Activated naive CD4-positive, alpha-beta T cell treated with anti-CD3 and anti-CD28 coated beads, Interleukin-2, amount 50 U/mL, for 24 hours (primary cell): ENCODE measurements around the gene PRKCE.
A peak's percentile ranks its signal among the peaks of the same experiment; 100 is the strongest.

ENCODE experiments used
- H3K27ac Mint-ChIP-seq: one replicate; pipeline ENCODE4 v1.8.0; 2021; ENCODE audit warnings: mild to moderate bottlenecking, mixed read lengths
- H3K27me3 Mint-ChIP-seq: one replicate; pipeline ENCODE4 v1.8.0; 2021; ENCODE audit warnings: mixed read lengths
- H3K36me3 Mint-ChIP-seq: one replicate; pipeline ENCODE4 v1.8.0; 2021; ENCODE audit warnings: mixed read lengths
- H3K4me1 Mint-ChIP-seq: one replicate; pipeline ENCODE4 v1.8.0; 2021; ENCODE audit warnings: mixed read lengths
- H3K4me3 Mint-ChIP-seq: one replicate; pipeline ENCODE4 v1.8.0; 2021; ENCODE audit warnings: mild to moderate bottlenecking, mixed read lengths
- H3K9me3 Mint-ChIP-seq: one replicate; pipeline ENCODE4 v1.8.0; 2021; ENCODE audit warnings: mixed read lengths

The PRKCE gene

DNA sequence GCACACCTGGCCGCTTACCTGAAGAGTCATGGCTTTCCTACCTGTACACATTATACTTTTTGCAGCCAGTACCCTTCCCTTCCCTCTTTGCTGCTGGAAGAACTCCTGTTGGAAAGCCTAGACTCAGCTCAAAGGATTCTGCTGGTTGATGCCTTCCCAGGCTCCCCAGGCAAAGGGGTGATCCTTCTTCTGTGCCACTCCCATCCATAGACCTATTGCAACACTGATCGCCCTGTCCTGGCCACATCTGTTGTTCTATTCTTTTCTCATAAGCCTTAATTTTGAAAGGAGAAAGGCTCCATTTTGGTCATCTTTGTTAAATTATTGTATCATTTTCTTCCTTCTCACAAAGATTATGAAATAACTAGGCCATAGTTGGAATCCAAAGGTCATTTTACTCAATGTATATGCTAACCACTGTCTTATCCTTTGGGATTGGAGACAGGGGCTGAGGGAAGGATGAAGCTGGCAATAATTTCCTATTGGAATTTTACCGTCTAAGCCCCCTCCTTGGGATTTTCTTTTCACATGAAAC is 3.4 kb upstream of the PRKCE start:
- H3K36me3 Mint-ChIP-seq, result no peaks in the 10 kb centered on the region
- no peak overlapping the region for H3K4me3 Mint-ChIP-seq
- no peaks in the 10 kb centered on the region for H3K9me3 Mint-ChIP-seq
- H3K27me3 Mint-ChIP-seq, result peaks cover 1% of the 10 kb centered on the region
- H3K4me1 Mint-ChIP-seq, result peaks cover 33% of the 10 kb centered on the region
- no peak overlapping the region for H3K27ac Mint-ChIP-seq

GRCh38 chr2:45648636-45649035 is 2.8 kb upstream of the PRKCE start:
- Mint-ChIP-seq H3K4me3 (no peak overlapping the region), H3K4me1 (peaks cover 38% of the 10 kb centered on the region), H3K36me3 (no peaks in the 10 kb centered on the region), H3K27me3 (no peaks in the 10 kb centered on the region), H3K27ac (no peak overlapping the region), H3K9me3 (no peaks in the 10 kb centered on the region)

DNA sequence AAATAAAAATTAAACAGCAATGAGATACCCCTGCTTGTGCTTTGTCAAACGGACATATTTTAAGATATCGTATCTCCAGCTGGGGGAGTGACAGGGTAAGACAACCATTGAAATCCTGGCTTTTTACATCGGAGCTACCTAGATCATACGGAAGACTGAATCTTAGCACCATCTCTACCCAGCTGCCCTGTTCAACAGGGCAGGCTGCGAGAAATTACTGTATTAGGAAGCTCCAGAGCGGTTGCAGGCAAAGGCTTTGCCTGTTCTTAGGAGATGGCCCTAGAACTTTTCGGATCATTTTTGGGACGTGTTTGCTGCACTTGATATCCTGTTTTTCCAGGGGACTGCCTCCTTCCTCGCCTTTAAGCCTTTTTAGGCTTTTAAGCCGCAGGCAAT is 2.0 kb upstream of the PRKCE start:
- Mint-ChIP-seq H3K27ac (peak overlapping the region; percentile 78), H3K36me3 (no peaks in the 10 kb centered on the region), H3K4me3 (peak overlapping the region; percentile 94), H3K9me3 (no peaks in the 10 kb centered on the region), H3K27me3 (no peaks in the 10 kb centered on the region), H3K4me1 (peaks cover 41% of the 10 kb centered on the region)

DNA sequence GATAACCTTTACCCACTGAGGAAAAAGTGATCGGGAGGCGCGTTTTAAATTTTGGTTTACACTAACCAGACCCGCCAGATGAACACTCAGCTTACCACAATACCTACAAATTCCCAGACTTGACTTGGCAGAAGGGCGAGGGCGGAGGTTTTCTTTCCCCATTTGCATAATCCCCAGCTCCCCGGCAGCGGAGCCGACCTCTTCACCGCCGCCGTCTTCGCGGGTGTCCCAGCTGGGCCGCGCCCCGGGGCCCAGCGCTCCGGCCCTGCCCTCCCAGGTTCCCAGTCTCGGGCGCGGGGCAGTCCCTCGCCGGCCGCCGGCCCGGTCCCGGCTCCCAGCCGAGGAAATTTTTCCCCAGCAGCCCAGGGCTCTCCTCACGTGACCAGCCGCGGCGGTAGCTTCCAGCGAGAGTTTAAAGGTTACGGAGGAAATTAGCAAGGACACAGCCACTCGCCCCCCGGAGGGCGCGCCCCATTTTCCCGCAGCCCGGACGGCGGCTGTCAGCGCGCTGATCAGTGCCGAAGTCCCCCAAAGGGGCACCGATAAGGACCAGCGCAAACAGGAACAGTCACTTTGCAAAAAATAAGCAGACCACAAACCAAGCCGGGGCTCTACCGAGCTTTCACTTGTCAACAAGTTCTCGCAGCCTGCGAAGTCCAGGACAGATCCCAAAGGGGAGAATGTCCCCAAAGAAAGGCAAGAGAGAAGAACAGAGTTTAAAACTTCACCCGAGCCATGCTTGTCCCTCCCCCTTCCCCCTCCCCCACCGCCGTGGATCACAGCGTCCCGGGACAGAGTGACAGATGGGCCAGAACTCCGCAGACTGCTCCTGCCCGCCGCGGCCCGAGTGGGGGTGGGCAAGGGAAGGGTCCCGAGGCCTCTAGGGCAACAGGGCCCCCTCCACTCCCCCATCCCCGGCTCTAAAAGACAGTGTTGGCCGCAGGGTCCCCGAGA is 1.3 kb upstream of the PRKCE start:
- H3K4me1 Mint-ChIP-seq, result peaks cover 41% of the 10 kb centered on the region
- no peaks in the 10 kb centered on the region for H3K27me3 Mint-ChIP-seq
- no peaks in the 10 kb centered on the region for H3K36me3 Mint-ChIP-seq
- peak overlapping the region; percentile 78 for H3K27ac Mint-ChIP-seq
- no peaks in the 10 kb centered on the region for H3K9me3 Mint-ChIP-seq
- H3K4me3 Mint-ChIP-seq, result peak overlapping the region; percentile 94

GRCh38 chr2:45650851-45651414 is 542 bp upstream of the PRKCE start:
- peaks cover 45% of the 10 kb centered on the region for H3K4me1 Mint-ChIP-seq
- no peaks in the 10 kb centered on the region for H3K36me3 Mint-ChIP-seq
- peak overlapping the region; percentile 96 for H3K27ac Mint-ChIP-seq
- H3K9me3 Mint-ChIP-seq, result no peaks in the 10 kb centered on the region
- H3K4me3 Mint-ChIP-seq, result peak overlapping the region; percentile 94
- H3K27me3 Mint-ChIP-seq, result no peaks in the 10 kb centered on the region

DNA sequence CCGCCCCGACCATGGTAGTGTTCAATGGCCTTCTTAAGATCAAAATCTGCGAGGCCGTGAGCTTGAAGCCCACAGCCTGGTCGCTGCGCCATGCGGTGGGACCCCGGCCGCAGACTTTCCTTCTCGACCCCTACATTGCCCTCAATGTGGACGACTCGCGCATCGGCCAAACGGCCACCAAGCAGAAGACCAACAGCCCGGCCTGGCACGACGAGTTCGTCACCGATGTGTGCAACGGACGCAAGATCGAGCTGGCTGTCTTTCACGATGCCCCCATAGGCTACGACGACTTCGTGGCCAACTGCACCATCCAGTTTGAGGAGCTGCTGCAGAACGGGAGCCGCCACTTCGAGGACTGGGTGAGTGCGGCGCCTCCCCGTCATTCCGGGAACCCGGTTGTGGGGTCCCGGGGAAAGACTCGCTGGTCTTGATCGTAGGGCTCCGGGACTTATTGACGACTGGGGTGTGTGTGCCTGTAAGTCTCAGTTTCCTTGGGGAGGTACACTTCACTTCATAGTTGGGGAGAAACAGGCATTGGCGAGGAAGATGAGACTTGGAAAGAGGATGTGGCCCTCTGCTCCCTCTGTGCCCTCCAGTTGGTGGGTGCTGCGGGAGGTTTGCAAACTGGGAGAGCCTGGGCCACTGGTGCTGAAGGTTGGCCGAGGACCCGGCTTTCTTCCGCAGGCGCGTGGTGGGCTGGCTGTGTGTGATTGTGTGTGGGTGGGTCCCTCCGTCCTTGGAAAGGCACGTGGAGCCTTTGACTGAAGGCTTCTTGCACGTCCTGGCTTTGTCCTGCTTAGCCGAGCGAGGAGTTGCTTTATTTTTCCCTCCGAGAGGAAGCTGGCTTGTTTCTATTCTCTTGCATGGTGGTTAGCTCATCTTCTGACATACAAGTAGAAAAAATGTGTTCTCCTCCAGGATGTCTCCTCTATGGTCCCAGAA is 886 bp downstream of the PRKCE start:
- H3K4me1 Mint-ChIP-seq, result peaks cover 45% of the 10 kb centered on the region
- no peaks in the 10 kb centered on the region for H3K27me3 Mint-ChIP-seq
- no peaks in the 10 kb centered on the region for H3K36me3 Mint-ChIP-seq
- peak overlapping the region; percentile 88 for H3K4me3 Mint-ChIP-seq
- peak overlapping the region; percentile 42 for H3K27ac Mint-ChIP-seq
- no peaks in the 10 kb centered on the region for H3K9me3 Mint-ChIP-seq

DNA sequence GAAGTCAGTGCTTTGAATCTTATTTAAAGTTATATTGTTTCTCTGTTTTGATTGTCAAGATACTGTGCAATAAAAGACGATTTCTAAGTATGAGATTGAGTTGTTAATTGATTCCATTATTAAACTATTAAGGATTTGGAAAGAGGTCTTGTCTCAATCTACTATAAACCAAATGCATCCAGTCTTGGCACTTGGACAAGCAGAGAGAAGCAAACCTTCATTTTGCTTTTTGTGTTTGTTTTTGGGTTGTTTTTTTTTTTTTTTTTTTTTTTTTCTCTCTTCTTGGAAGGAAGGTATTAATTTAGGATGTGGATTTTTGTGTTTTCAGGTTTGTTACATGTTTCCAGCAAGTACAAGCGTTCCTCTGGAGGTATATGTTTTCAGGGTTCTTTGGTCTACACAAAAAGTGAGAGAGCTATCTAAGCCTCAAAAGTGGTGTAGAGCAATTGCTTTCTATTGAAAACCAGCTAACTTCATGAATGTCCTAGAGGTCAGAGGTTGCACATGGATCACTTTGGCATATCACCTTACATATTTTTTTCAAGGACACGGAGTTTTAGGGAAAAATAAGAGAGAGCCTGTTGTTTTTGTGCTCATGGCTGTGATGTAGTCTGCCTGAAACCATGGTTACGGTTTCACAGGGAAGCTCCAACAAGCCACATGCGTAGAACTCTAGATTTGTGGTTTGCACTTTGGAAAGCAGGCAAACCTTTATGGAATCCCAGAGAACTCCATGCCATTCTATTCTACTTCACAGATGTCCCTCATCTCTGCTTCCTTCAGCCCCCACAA is 1.8 kb downstream of the PRKCE start:
- peak overlapping the region; percentile 88 for H3K4me3 Mint-ChIP-seq
- H3K36me3 Mint-ChIP-seq, result no peaks in the 10 kb centered on the region
- peak overlapping the region; percentile 42 for H3K27ac Mint-ChIP-seq
- no peaks in the 10 kb centered on the region for H3K27me3 Mint-ChIP-seq
- H3K4me1 Mint-ChIP-seq, result peaks cover 40% of the 10 kb centered on the region
- H3K9me3 Mint-ChIP-seq, result no peaks in the 10 kb centered on the region

DNA sequence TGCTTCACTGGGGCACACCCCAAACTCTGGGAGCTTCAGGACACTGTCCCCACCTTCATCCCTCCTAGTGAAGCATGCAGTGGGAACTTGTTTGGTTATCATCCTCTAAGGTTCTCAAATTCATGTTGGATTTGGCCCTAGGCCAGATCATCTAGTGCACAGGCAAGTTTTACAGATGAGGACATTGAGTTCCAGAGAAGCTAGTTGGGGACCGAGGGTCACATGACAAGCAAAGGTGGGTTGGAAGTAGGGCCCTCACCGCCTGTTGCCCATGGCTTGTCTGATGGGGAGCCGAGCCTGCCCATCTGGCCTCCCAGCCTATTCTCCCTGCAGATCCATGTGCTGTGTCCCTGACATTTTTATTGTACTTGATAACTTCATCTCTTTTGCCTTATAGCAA is 2.8 kb downstream of the PRKCE start:
- no peaks in the 10 kb centered on the region for H3K9me3 Mint-ChIP-seq
- peaks cover 36% of the 10 kb centered on the region for H3K4me1 Mint-ChIP-seq
- no peak overlapping the region for H3K27ac Mint-ChIP-seq
- H3K27me3 Mint-ChIP-seq, result no peaks in the 10 kb centered on the region
- no peak overlapping the region for H3K4me3 Mint-ChIP-seq
- H3K36me3 Mint-ChIP-seq, result no peaks in the 10 kb centered on the region

GRCh38 chr2:45661828-45662227 is 10.4 kb downstream of the PRKCE start:
- Mint-ChIP-seq H3K4me1 (peaks cover 9% of the 10 kb centered on the region), H3K27ac (no peak overlapping the region), H3K27me3 (no peaks in the 10 kb centered on the region), H3K36me3 (no peaks in the 10 kb centered on the region), H3K4me3 (no peak overlapping the region), H3K9me3 (no peaks in the 10 kb centered on the region)

- H3K27ac Mint-ChIP-seq, result no peak overlapping the region
- H3K27me3 Mint-ChIP-seq, result no peaks in the 10 kb centered on the region
- H3K9me3 Mint-ChIP-seq, result no peaks in the 10 kb centered on the region
- H3K4me1 Mint-ChIP-seq, result peaks cover 9% of the 10 kb centered on the region
- H3K36me3 Mint-ChIP-seq, result no peaks in the 10 kb centered on the region
- no peak overlapping the region for H3K4me3 Mint-ChIP-seq
Observed at GRCh38 chr2:45664635-45665261, 13.3 kb downstream of the PRKCE start.

- H3K4me1 Mint-ChIP-seq, result peaks cover 4% of the 10 kb centered on the region
- H3K4me3 Mint-ChIP-seq, result no peak overlapping the region
- H3K9me3 Mint-ChIP-seq, result no peaks in the 10 kb centered on the region
- peaks cover 4% of the 10 kb centered on the region for H3K36me3 Mint-ChIP-seq
- H3K27me3 Mint-ChIP-seq, result no peaks in the 10 kb centered on the region
- H3K27ac Mint-ChIP-seq, result no peak overlapping the region
Observed at GRCh38 chr2:45668509-45668908, 17.0 kb downstream of the PRKCE start.

DNA sequence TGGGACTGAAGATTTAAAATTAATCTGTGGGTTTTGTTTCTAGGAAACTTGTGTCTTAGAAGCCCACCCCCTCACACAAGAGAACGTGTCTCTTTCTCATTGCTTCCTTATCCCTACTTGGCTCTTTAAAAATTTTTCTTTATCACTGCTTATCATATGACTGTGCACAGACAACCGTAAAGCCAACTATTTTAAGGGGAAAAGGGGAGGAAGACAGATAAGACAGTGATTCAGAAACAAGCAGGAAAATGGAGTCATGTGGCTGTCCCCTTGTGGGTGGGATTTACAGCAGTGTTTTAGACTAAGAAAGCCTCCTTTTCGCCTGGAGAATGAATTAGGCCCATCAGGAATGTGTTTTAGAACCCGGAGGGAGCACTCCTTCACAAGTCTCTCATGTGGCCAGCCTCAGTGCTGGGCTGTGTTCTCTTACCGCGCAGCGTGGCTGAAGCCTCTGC is 17.6 kb downstream of the PRKCE start:
- H3K4me3 Mint-ChIP-seq, result no peak overlapping the region
- peaks cover 4% of the 10 kb centered on the region for H3K36me3 Mint-ChIP-seq
- peaks cover 6% of the 10 kb centered on the region for H3K4me1 Mint-ChIP-seq
- no peaks in the 10 kb centered on the region for H3K27me3 Mint-ChIP-seq
- H3K9me3 Mint-ChIP-seq, result no peaks in the 10 kb centered on the region
- no peak overlapping the region for H3K27ac Mint-ChIP-seq

DNA sequence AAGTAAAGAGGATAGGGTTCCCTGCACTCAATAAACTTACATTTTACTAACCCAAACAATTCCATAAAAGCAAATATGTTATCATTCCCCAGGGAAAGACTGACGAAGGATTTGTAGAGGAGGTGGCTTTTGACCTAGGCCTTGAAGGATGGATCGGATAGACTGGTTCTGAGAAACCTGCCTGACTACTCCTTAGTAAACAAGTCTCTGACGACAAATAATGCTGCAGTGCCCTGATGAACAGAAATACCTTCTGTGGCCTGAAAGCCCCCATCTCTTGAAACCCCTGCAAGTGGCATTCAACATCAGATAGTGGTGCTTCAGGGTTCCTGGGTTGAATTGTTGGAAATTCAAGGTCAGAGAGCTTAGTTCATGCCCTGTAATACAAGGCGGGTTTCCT is 19.2 kb downstream of the PRKCE start:
- Mint-ChIP-seq H3K27ac (no peak overlapping the region), H3K36me3 (peaks cover 4% of the 10 kb centered on the region), H3K4me3 (no peak overlapping the region), H3K27me3 (no peaks in the 10 kb centered on the region), H3K4me1 (peaks cover 15% of the 10 kb centered on the region), H3K9me3 (no peaks in the 10 kb centered on the region)

- no peak overlapping the region for H3K4me3 Mint-ChIP-seq
- no peak overlapping the region for H3K27ac Mint-ChIP-seq
- H3K9me3 Mint-ChIP-seq, result no peaks in the 10 kb centered on the region
- peaks cover 7% of the 10 kb centered on the region for H3K36me3 Mint-ChIP-seq
- peaks cover 15% of the 10 kb centered on the region for H3K4me1 Mint-ChIP-seq
- H3K27me3 Mint-ChIP-seq, result no peaks in the 10 kb centered on the region
Observed at GRCh38 chr2:45672138-45672537, 20.7 kb downstream of the PRKCE start.
